Esophagus squamous epithelium (tissue), 4 donors: ENCODE measurements around the gene STAT6.

Experiments used
- POLR2A ChIP-seq, 4 donors: fragments of 450-650 bp; IDR thresholded peaks; one replicate each; pipeline ENCODE4 v1.6.1; 2017; ENCODE audit warnings: antibody characterized with exemption in 4 of 4, mild to moderate bottlenecking in 4 of 4, moderate library complexity in 3 of 4
- TF ChIP-seq, protein P1 (sequence below), 6 experiments: fragments of 450-650 bp in 4 of 6; fragments of 200-600 bp in 2 of 6; sonication (generic) in 2 of 6; IDR thresholded peaks; one replicate each; pipeline ENCODE4 v1.5.1; 2016 to 2019; ENCODE audit warnings: antibody characterized with exemption in 6 of 6, mild to moderate bottlenecking in 4 of 6, moderate library complexity in 4 of 6

DNA sequence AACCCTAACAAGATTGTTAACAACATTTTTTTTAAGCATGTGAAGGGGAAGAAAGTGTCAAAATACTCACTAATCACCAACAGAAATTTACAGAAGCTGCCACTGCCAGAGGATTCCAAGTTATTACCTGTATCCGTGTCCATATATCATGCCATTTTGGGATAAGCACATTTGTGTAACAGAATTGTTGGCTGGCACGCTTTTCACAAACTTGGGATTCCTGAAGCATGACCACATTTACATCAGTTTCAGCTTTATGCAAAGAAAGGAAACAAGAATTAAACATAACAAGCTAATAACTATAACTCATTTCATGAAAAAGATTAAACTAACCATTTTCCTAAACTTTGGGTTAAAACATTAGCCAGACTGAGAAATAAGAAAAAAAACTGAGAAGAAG lies 38.5 kb downstream of the STAT6 start:
- TF ChIP-seq, protein P1, sequence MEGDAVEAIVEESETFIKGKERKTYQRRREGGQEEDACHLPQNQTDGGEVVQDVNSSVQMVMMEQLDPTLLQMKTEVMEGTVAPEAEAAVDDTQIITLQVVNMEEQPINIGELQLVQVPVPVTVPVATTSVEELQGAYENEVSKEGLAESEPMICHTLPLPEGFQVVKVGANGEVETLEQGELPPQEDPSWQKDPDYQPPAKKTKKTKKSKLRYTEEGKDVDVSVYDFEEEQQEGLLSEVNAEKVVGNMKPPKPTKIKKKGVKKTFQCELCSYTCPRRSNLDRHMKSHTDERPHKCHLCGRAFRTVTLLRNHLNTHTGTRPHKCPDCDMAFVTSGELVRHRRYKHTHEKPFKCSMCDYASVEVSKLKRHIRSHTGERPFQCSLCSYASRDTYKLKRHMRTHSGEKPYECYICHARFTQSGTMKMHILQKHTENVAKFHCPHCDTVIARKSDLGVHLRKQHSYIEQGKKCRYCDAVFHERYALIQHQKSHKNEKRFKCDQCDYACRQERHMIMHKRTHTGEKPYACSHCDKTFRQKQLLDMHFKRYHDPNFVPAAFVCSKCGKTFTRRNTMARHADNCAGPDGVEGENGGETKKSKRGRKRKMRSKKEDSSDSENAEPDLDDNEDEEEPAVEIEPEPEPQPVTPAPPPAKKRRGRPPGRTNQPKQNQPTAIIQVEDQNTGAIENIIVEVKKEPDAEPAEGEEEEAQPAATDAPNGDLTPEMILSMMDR (IDR thresholded peaks at IDR 0.05), result no peak
- no peak for TF ChIP-seq POLR2A (IDR thresholded peaks at IDR 0.05)
